Measurements from ENCODE around the gene NDUFV2.

NDUFV2 gene

GRCh38 chr18:9182852-9183399 lies 80.4 kb downstream of the NDUFV2 start:
- DNase-seq, result no peak
- Histone ChIP-seq H3K4me1 (no peaks in the 10 kb centered on the region), H3K4me3 (ENCODE audit: low read depth, low read length) (no peak overlapping the region), H3K36me3 (no peaks in the 10 kb centered on the region), H3K27me3 (no peaks in the 10 kb centered on the region), H3K9me3 (no peaks in the 10 kb centered on the region)
- TF ChIP-seq CTCF (IDR thresholded peaks at IDR 0.05; ENCODE audit: low read depth, low read length), result no peak
